HG02678 (cell line): ENCODE data around the gene PLXNA3.

Experiments
- ATAC-seq: cut with Tn5 transposase; IDR thresholded peaks from one replicate; pipeline ENCODE4 v1.9.1; 2021; ENCODE audit warnings: mild to moderate bottlenecking, moderate library complexity; ENCODE audit not compliant: unreplicated experiment

Gene PLXNA3

DNA sequence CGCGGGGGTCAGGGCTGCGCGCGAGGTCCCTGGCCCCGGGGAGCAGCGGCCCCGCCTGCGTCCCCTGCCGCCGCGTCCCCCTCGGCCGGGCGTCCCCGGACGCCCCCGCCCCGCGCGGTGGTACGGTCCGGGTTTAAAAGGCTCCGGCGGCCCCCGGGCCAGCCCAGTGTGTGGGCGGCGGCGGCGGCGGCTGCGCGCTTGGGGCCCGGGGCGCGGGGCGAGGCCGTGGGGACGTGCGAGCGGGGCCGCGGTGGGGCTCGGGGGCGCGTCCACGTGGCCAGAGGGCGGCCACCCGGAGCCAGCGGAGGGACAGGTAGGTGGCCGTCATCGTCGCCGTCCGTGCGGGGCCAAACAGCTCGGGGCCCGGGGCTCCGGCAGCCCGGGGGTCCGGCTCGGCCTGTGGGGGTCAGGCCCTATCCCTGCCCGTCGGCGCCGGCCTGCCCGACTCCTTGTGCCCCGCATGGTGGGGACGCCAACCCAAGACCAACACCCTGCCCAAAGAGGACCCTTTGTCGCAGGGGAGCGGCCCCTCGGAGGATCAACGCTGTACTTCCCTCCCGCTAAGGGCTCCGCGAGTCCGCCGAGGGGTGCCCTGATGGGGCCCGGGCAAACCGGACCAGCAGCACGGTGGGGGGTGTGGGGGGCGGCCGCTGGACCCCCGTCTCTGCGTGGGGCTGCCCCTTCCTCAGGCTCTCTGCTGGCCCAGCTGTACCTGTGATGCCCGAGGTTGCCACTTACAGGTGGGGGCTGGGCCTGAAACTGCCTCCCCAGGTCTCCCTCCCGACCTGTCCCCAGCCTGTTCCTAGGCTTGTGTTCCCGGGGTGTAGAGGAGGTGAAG is at the start of gene PLXNA3:
Gene PLXNA3 (plus strand): TSS at position 166 of the 838 bp plus-strand sequence. CDS start 1,903 bp downstream, outside the sequence.
- ATAC-seq: peak; percentile 66

DNA sequence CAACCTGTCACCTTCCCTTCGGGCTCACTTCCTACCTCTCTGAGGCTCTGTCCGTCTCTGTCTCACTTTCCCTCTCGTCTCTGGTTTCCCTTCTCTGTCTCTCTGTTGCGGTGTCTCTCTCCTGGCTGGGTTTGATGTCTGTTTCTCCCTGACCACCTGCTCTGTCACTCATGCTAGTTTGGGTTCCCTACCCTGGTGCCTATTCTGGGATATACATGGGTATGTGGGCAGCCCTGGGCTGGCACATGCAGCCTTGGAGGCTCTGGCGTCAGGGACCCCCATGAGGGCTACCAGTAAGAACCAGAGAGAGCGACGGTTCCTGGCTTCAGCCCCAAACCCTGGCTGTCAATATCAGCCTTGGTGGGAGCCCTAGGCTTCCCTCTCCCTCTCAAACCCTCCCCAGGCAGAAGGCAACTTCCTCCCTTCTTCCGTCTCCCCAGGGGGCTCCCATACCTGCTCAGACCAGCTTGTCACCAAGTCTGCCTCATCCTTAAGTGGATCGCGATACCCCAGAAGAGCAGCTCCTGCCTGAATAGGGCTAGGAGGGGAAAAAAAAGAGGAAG is 49.3 kb upstream of the PLXNA3 start:
- no peak for ATAC-seq

DNA sequence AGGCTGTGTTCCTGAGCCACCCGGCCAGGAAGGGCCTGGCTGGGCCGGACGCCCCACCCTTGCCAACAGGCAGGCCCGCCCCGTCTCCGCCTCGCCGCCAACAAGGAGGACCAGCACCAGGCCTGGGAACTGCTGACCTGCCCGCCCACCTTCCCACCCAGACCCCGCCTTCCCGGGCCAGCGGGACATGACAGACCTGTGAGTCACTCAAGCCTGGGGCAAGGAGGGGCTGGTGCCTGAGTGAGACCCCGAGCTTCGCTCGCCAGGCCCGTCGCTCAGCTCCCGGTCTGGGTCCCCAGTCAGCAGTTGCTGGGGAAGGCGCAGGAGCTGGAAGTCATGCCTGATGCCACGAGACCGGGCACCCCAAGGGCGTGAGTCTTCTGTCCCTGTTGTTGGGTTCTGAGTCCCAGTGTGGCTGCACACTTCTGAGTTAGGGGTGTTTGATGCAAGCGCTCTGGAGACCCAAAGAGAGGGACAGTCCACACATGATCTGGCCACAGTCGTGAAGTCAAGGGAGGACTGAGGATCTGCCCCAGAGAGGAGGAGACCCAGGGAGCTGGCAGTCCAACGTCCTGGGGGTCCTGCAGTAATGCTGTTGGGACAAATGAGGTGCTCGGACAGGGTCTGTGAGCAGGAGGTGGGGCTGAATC is 48.7 kb upstream of the PLXNA3 start, which contains the start of gene DNASE1L1:
Gene DNASE1L1 (minus strand): TSS at position 33 of the 650 bp plus-strand sequence. CDS start 3,686 bp downstream, outside the sequence.
- peak; percentile 50 for ATAC-seq

DNA sequence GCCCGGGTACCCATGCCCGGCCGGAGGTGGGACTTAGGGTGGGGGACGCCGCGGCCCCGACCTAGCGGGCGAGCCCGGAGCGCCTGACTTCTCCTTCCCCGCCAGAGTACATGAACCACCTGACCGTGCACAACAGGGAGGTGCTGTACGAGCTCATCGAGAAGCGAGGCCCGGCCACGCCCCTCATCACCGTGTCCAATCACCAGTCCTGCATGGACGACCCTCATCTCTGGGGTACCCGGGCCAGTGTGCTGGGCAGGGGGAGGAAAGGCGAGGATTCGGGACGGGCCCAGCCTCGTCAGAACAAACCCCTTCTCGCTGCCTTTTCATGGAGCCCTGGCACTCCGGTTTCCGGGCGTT is 46.1 kb upstream of the PLXNA3 start:
- ATAC-seq: peak; percentile 62

DNA sequence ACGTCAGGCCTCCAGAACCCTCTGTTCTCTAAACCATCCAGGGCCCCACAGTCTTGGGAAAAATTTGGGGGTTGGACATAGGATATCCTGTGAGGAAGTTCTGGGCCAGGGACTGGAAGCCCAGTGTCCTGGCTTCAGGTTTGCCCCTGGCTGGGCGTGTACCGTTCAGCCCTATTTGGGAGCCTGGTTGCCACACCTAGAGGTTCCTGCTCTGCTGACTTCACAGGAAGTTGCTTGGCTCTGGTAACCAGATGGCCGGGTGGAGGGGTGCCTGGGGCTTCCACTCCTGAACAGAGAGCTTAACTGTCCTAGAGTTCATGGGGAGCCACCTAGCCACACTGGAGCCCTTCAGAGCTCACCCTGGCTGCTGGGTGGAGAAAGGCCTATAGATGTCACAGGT is 45.6 kb upstream of the PLXNA3 start:
- ATAC-seq: no peak

DNA sequence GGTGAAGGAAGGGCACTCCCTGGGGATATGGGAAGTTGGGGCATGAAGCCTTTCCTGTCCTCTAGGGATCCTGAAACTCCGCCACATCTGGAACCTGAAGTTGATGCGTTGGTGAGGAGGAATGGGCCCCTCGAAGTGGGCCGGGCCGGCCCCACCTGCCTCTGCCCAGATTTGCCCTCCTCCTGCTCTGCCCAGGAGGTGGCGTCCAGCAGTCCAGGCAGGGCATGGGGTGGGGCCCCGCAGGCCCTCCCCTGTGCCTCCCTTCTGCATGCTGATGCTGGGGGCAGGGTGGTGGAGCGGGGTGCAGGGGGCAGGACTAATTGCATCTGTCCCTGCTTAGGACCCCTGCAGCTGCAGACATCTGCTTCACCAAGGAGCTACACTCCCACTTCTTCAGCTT is 44.9 kb upstream of the PLXNA3 start:
- ATAC-seq: no peak

DNA sequence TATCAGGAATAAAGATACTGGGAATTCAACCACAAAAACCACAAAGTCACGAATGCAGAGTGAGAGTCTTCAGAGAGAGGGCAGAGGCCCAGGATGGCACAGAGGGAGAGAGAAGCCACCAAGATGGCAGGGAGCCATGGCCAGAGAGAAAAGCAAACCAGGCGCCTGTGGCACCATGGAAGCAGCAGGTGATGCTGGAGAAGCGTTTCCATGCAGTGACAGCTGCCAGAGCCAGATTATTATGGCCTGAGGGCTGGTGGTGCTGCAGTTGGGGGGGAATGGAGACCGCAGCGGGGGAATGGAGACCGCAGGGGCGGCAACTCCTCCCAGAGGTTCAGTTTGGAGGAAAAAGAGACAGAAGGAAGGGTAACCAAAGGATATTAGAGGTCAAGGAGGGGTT is 40.9 kb upstream of the PLXNA3 start:
- ATAC-seq: no peak

DNA sequence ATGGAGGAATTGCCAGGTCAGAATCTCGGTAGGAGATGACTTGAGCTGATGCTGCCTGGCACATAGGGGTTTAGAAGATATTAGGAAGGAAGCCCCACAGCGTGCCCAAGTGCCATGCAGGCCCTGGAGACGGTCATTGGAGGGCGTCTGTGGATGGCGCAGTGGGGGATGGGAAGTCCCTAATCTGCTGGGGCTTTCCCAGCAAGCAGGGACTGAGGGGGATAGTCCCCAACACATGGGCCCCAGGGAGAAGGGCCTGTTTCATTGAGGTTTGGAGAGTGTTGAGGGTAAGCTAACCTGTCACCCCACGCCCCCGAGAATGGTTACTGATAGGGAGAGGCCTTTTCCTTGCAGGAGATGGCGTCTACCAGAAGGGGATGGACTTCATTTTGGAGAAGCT is 38.9 kb upstream of the PLXNA3 start:
- ATAC-seq: no peak

DNA sequence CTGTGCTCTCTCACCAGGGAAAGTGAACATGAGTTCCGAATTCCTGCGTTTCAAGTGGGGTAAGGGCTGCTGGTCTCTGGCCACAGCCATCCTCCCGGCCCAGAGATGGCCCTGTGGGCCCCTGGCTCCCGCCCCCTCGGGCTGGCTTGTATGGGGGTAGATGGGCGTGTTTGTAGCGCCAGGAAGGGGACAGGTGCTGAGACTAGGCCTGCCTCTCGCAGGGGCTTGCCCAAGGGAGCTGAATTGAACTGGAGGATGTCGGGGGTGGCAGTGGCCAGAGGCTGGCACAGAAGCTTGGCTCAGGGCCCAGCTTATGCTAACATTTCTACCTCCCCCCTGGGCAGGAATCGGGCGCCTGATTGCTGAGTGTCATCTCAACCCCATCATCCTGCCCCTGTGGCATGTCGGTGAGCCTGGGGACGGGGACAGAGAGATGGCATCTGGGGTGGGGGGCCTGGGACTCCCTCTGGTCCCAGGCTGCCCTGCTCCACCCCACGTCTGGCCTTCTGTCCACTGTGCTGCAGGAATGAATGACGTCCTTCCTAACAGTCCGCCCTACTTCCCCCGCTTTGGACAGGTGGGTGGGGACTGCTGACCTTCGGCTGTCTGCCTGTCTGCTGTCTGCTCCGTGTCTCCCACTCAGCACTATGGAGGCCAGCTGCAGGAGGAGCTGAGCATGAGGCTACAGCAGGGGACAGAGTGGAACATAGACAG is 38.2 kb upstream of the PLXNA3 start:
- ATAC-seq: no peak

DNA sequence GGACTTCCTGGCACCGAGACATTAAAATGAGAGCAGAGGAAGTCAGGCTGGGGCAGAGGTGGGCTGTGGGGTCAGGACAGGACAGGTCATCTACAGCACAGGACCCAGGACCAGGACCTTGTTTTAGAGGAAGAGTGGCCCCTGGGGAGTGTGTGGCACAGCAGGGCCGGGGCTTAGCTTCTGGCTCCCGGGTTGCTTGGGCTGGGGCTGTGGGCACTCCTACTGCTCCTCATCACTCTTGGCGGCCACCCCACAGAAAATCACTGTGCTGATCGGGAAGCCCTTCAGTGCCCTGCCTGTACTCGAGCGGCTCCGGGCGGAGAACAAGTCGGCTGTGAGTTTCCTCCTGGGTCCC is 37.7 kb upstream of the PLXNA3 start:
- no peak for ATAC-seq

DNA sequence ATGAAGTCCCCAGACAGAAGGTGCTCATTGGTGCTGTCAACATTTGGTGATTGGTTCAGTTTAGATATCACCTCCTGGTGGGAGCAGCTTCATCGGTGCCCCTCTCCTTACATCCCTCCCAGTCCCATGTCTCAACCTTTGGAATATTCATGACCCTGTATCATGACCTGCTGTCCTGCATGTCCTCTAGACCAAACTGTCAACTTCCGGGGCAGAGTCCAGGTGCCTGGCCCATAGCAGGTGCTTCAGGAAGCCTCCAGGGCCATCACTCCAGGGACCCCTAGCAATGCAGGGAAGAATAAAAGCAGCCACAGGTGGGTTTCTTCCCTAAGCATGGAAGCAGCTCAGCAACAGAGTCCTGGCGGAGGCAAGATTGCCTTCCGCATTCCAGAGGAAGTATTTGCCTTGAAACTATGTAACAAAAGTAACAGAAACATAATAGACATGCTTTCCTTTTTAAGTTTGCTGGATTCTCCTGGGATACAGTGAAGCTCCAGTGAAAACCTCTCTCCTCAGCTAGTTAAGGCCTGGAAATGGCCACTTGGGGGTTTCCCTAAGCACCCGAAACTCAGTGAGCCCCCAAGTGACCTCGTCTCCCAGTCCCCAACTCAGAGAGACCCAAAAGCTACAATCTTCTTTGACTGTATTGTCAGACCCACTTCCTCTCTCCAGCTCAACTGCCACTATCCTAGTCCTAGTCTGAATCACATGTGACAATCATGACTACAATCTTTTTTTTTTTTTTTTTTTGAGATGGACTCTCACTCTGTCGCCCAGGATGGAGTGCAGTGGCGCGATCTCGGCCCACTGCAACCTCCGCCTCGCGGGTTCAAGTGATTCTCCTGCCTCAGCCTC is 30.9 kb upstream of the PLXNA3 start:
- no peak for ATAC-seq

DNA sequence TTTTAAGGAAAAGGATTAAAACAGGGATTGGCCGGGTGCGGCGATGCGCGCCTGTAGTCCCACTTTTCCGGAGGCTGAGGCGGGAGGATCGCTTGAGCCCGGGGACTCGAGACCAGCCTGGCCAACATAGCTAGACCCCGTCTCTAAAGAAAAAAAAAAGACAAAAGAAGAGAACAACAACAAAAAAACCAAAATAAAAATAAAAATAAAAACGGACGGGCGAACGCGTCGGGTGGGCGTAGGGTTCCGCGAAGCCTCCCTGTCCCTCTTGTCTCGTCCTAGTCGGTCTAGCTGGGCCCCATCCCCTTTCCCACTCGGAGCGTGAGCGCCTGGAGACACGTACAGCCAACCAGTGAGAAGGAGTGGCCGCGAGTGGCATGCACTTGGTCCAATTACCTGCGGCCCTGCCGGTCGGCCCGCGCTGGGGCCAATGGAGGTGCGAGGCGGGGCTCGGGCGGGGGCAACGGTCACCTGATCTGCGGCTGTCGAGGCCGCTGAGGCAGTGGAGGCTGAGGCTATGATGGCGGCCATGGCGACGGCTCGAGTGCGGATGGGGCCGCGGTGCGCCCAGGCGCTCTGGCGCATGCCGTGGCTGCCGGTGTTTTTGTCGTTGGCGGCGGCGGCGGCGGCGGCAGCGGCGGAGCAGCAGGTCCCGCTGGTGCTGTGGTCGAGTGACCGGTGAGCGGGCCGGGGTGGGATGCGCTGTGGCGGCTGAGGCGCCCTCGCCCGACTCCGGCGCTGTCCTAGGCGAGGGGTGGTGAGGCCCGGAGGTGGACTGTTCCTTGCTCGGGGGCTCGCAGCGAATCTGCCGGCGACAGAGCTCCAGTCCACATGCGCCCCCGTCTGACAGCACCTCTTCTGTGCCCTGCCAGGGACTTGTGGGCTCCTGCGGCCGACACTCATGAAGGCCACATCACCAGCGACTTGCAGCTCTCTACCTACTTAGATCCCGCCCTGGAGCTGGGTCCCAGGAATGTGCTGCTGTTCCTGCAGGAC is 29.6 kb upstream of the PLXNA3 start, which contains the start of gene ATP6AP1:
Gene ATP6AP1 (plus strand): TSS at position 502 of the 996 bp plus-strand sequence. CDS start 16 bp downstream, at position 518.
- peak; percentile 99 for ATAC-seq

DNA sequence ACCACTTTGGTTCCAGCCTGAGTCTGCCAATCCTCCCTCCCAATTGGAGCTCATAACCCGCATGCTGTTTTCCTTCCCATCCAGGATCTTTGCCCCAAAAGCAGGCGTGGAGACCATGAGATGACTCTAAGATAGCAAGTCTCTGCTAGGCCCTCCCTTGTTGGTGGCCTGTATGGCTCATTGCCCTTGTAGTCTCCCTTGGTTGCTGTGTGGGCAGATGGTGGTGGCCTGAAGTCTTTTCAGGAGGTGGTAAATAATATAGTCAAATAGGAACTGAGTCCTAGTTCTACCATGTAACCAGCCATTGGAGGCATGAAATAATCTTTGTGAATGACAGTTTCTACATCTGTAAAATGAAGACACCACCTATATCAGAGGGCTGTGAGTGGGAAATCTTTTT is 28.4 kb upstream of the PLXNA3 start:
- no peak for ATAC-seq

DNA sequence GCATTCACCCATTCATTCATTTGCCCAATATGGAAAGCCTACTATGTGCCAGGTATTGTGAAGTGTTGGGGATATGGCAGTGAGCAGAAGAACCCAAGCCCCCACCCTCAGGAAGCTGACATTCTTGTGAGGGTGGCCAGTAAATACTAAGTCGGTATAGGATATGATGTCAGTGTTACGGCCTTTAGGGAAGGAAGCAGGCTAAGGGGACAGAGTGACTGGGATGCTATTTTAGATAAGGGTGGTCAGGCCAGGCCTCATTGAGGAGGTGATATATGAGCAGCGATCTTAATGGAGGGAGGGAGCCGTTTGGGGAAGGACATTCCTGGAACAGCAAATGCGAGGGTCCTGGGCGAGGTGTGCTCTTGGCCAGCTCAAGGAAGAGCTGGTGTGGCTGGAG is 27.6 kb upstream of the PLXNA3 start:
- no peak for ATAC-seq

DNA sequence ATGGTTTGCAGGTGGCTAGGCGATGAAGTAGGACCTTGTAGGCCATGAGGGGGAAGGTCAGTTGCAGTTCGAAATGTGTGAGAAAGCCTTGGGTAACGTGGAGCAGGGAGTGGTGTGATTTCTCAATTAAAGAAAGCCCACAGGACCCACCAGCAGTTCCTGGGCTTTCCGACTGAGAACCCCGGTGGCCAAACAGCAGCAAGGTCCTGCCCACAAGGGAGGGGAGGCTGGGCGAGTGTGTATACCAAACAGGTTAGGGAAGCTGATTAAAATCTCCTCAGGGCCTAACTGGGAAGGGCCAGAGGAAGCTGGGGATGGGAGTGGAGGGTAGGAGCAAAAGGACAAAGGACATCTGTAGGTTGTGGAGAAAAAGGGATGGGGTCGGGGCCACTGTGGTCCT is 27.2 kb upstream of the PLXNA3 start:
- ATAC-seq: no peak

DNA sequence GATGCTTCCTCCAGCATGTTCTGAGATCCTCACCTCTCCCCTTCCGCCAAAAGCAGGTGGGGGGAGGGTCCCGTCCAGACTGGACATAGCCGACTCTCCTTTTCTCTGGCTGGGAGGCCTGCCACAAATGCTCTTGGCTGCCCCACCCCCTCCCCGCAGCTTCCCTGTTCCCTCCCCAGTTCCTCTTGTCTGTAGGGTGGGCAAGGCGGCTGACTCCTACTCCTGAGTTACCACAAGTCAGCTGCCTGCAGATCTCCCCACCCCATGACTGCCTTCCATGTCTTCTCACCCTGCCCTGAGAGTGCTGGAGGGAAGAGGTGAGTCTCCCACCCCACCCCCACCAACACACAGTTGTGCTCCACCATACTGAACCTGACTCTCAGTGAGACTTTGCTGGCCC is 26.7 kb upstream of the PLXNA3 start:
- no peak for ATAC-seq

DNA sequence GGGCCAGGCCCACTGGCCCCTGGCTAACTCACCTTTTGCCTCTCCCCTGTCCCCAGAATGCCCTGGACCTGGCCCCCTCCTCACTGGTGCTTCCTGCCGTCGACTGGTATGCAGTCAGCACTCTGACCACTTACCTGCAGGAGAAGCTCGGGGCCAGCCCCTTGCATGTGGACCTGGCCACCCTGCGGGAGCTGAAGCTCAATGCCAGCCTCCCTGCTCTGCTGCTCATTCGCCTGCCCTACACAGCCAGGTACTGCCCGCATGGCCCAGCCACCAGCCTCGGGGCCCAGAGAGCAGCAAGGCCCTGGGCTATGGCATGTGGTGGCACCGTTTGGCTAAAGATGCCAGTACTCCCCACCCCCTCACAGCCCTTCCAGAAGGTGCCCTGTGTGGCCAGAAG is 25.9 kb upstream of the PLXNA3 start:
- ATAC-seq: no peak

DNA sequence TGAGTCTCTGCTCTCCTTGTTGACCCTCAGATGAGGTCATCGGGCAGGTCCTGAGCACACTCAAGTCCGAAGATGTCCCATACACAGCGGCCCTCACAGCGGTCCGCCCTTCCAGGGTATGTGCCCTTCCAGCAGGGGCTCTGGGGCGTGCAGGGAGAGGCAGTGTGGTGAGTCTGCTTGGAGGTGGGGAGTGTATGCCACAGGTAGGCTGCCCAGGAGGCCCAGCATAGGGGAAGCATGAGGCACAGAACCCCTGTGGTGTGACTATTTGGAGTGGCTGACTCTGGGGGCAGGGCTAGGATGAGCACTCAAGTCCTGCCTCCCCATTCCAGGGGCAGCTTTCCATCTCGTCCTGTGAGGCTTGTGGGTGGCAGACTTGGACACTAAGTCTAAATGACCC is 24.5 kb upstream of the PLXNA3 start:
- no peak for ATAC-seq
